ENCODE data around the gene NUP54. TPM values are rescaled to one million over a fixed set of nuclear protein-coding genes. Genes with fewer than 3 reads are reported as not detected.

The NUP54 gene, protein sequence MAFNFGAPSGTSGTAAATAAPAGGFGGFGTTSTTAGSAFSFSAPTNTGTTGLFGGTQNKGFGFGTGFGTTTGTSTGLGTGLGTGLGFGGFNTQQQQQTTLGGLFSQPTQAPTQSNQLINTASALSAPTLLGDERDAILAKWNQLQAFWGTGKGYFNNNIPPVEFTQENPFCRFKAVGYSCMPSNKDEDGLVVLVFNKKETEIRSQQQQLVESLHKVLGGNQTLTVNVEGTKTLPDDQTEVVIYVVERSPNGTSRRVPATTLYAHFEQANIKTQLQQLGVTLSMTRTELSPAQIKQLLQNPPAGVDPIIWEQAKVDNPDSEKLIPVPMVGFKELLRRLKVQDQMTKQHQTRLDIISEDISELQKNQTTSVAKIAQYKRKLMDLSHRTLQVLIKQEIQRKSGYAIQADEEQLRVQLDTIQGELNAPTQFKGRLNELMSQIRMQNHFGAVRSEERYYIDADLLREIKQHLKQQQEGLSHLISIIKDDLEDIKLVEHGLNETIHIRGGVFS
- 40.3 and 47.8 TPM in 2 replicates for total RNA-seq

DNA sequence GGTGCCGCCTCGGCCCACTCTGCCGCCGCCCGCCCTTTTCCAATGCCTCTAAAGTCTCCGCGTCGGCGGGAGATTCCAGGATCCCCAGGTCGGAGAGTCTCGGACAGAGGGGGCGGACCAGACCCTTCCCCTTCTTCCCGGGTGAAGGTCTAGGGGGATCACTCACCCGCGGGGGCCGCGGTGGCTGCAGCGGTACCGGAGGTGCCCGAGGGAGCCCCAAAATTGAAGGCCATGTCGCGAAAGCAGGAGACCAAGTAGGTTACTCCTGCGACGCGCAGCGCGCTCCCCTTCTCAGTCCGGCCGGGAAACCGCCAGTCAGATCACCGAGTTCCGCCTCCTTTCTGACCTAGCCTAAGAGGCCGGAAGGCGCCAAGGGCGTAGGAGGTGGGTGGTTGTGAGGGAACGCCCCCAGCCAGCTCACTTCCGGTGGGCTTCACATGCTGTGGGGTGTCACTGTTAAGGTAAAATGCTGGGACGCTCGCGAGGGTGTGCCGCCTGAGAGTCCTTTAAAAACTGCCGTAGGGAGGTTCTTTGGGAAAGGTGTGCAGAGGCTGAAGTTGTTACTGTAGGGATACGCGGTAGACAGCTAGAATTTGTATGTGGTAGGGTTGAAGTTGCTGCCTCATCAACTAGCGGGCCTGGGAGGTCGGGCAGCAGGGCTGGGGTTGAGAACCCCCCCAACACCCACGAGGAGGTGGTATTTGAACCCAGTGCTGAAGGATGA lies at the start of gene NUP54:
Gene NUP54 (minus strand): TSS at position 256 of the 724 bp plus-strand sequence. CDS start 23 bp downstream, at position 233.

DNA sequence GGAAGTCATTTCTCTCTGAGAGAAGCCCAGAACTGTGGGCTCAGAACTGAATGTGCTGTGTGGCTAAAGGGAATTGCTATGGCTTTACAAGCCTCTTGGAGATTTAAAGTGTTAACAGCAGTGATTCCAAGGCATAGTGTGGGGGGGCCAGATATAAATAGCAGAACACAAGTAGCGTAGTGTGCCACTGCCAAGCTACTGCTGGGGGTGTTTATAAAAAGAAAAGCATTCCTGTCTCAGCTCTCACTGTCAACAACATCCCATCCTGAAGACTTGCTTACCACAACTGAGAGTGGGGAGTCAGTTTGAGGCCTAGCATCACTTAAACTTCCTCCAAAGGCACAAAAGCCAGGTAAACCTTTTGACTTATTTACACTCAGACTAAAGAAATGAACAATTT lies 73.7 kb downstream of the NUP54 start, which contains the start of gene ART3:
Gene ART3 (plus strand): TSS at position 242 of the 400 bp plus-strand sequence. CDS start 1,181 bp downstream, outside the sequence.

Other genes with a start within 250 kb of the NUP54 start
- 0.03 TPM in 1 of 2 replicates, not detected in the other for gene PPEF2, start 245.9 kb downstream of the NUP54 start, total RNA-seq
- 35.7 and 51.2 TPM in 2 replicates for gene NAAA, start 207.4 kb downstream of the NUP54 start, total RNA-seq
- 27.2 and 34.3 TPM in 2 replicates for gene SDAD1, start 157.5 kb downstream of the NUP54 start, total RNA-seq
- not detected in 2 replicates for gene CXCL9, start 140.9 kb downstream of the NUP54 start, total RNA-seq
- gene CXCL10, start 124.9 kb downstream of the NUP54 start, total RNA-seq, result not detected in 2 replicates
- not detected in 2 replicates for gene CXCL11, start 112.3 kb downstream of the NUP54 start, total RNA-seq
- gene ART3, start 73.7 kb downstream of the NUP54 start, total RNA-seq, result not detected in 2 replicates
- 400 and 412 TPM in 2 replicates for gene SCARB2, start 65.4 kb upstream of the NUP54 start, total RNA-seq
- 0.59 and 1.2 TPM in 2 replicates for gene FAM47E, start 103.3 kb upstream of the NUP54 start, total RNA-seq
- gene STBD1, start 158.3 kb upstream of the NUP54 start, total RNA-seq, result 9.8 and 11.1 TPM in 2 replicates